OCI-LY7 (cell line): ENCODE measurements around the gene SMG6.

Experiments
- EZH2phosphoT487 ChIP-seq: fragments of 200-600 bp; sonication (generic); IDR thresholded peaks from 2 replicates; pipeline ENCODE4 v1.6.1; 2018; ENCODE audit warnings: low read depth, borderline replicate concordance, mild to moderate bottlenecking, mixed run types, antibody characterized with exemption, low read length, moderate library complexity, mixed read lengths
- TF ChIP-seq, protein P1 (sequence below): fragments of 200-600 bp; sonication (generic); conservative IDR thresholded peaks from 2 replicates; pipeline ENCODE4 v1.5.1; 2014; ENCODE audit warnings: mild to moderate bottlenecking, antibody characterized with exemption, low read length, moderate library complexity, mixed read lengths

- TF ChIP-seq, protein P1, sequence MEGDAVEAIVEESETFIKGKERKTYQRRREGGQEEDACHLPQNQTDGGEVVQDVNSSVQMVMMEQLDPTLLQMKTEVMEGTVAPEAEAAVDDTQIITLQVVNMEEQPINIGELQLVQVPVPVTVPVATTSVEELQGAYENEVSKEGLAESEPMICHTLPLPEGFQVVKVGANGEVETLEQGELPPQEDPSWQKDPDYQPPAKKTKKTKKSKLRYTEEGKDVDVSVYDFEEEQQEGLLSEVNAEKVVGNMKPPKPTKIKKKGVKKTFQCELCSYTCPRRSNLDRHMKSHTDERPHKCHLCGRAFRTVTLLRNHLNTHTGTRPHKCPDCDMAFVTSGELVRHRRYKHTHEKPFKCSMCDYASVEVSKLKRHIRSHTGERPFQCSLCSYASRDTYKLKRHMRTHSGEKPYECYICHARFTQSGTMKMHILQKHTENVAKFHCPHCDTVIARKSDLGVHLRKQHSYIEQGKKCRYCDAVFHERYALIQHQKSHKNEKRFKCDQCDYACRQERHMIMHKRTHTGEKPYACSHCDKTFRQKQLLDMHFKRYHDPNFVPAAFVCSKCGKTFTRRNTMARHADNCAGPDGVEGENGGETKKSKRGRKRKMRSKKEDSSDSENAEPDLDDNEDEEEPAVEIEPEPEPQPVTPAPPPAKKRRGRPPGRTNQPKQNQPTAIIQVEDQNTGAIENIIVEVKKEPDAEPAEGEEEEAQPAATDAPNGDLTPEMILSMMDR: no peak
- TF ChIP-seq EZH2phosphoT487: no peak
Measured at GRCh38 chr17:2124391-2124790, 179.2 kb downstream of the SMG6 start.
